HEK293 (cell line): ENCODE results near the gene MTURN.

ENCODE experiments used
- CTCF ChIP-seq: fragments of 450-650 bp; formaldehyde crosslinking; IDR thresholded peaks from 2 replicates; pipeline ENCODE4 v1.5.1; 2016; ENCODE audit warnings: missing biosample characterization, missing genetic modification characterization
- PATZ1 ChIP-seq: fragments of 450-650 bp; formaldehyde crosslinking; IDR thresholded peaks from 2 replicates; pipeline ENCODE4 v1.5.1; 2016; ENCODE audit warnings: missing biosample characterization, missing genetic modification characterization
- TCF7L2 ChIP-seq: IDR thresholded peaks from 2 replicates; pipeline ENCODE4 v1.6.1; 2011; ENCODE audit warnings: low read depth, mild to moderate bottlenecking, inconsistent platforms, low read length, moderate library complexity, borderline replicate concordance
- ZNF18 ChIP-seq: fragments of 450-650 bp; formaldehyde crosslinking; IDR thresholded peaks from 2 replicates; pipeline ENCODE4 v1.5.1; 2016; ENCODE audit warnings: missing biosample characterization, missing genetic modification characterization
- ZNF221 ChIP-seq: fragments of 450-650 bp; formaldehyde crosslinking; IDR thresholded peaks from 2 replicates; pipeline ENCODE4 v1.5.1; 2017; ENCODE audit warnings: missing biosample characterization, missing genetic modification characterization, borderline replicate concordance
- ZNF530 ChIP-seq: fragments of 450-650 bp; formaldehyde crosslinking; IDR thresholded peaks from 2 replicates; pipeline ENCODE4 v1.5.1; 2016; ENCODE audit warnings: low read depth, missing biosample characterization, missing genetic modification characterization
- ZNF580 ChIP-seq: fragments of 450-650 bp; formaldehyde crosslinking; IDR thresholded peaks from 2 replicates; pipeline ENCODE4 v1.5.1; 2016; ENCODE audit warnings: missing biosample characterization, missing genetic modification characterization
- ZNF639 ChIP-seq: fragments of 450-650 bp; formaldehyde crosslinking; IDR thresholded peaks from 2 replicates; pipeline ENCODE4 v1.5.1; 2016; ENCODE audit warnings: missing biosample characterization, missing genetic modification characterization
- ZNF792 ChIP-seq: fragments of 450-650 bp; formaldehyde crosslinking; IDR thresholded peaks from 2 replicates; pipeline ENCODE4 v1.5.1; 2016; ENCODE audit warnings: missing biosample characterization, missing genetic modification characterization
- ZSCAN5A ChIP-seq: fragments of 450-650 bp; formaldehyde crosslinking; IDR thresholded peaks from 2 replicates; pipeline ENCODE4 v1.5.1; 2016; ENCODE audit warnings: missing biosample characterization, missing genetic modification characterization

GRCh38 chr7:30159163-30159562 is 24.4 kb downstream of the MTURN start:
- TF ChIP-seq ZNF580 (tag by site-specific recombination) (no peak), ZNF792 (tag by site-specific recombination) (no peak), CTCF (tag by site-specific recombination) (no peak), ZNF18 (no peak), ZSCAN5A (tag by site-specific recombination) (no peak), ZNF639 (tag by site-specific recombination) (no peak), ZNF221 (tag by site-specific recombination) (no peak), ZNF530 (tag by site-specific recombination) (no peak), TCF7L2 (no peak), PATZ1 (tag by site-specific recombination) (no peak)
